Astrocyte (in vitro differentiated cells and primary cell): ENCODE results near the gene APOM. TPM values are rescaled to one million over a fixed set of nuclear protein-coding genes. Genes with fewer than 3 reads are reported as not detected.
A peak's percentile ranks its signal among the peaks of the same experiment; 100 is the strongest.

Experiments used
- DNase-seq: peaks from one replicate; pipeline ENCODE4 v3.0.0-alpha.2; 2010; ENCODE audit warnings: low read depth
- FAIRE-seq: peaks from 2 replicates; lab custom pipeline; 2011; peaks lifted over from hg19 to GRCh38; lab: Jason Lieb, UNC
- H2AFZ ChIP-seq: 2 replicates; pipeline ENCODE4 v1.6.0; 2012; ENCODE audit warnings: low read depth, low read length, inconsistent platforms
- H3K27ac ChIP-seq: 2 replicates; pipeline ENCODE4 v1.5.1; 2011; ENCODE audit warnings: low read depth, low read length, inconsistent platforms
- H3K27me3 ChIP-seq: 2 replicates; pipeline ENCODE4 v1.6.0; 2011; ENCODE audit warnings: low read length, inconsistent platforms; ENCODE audit not compliant: insufficient read depth
- H3K36me3 ChIP-seq: 2 replicates; pipeline ENCODE4 v1.5.1; 2011; ENCODE audit warnings: low read length, inconsistent platforms; ENCODE audit not compliant: insufficient read depth
- H3K4me1 ChIP-seq: 2 replicates; pipeline ENCODE4 v1.5.1; 2011; ENCODE audit warnings: low read length, inconsistent platforms; ENCODE audit not compliant: insufficient read depth
- H3K4me2 ChIP-seq: 2 replicates; pipeline ENCODE4 v1.6.0; 2012; ENCODE audit warnings: low read length, inconsistent platforms
- H3K4me3 ChIP-seq: 2 replicates; pipeline ENCODE4 v1.5.1; 2011; ENCODE audit warnings: low read depth, mild to moderate bottlenecking, low read length, inconsistent platforms; ENCODE audit not compliant: insufficient read depth
- H3K79me2 ChIP-seq: 2 replicates; pipeline ENCODE4 v1.6.0; 2012; ENCODE audit warnings: mild to moderate bottlenecking, low read length, inconsistent platforms; ENCODE audit not compliant: insufficient read depth
- H3K9ac ChIP-seq: 2 replicates; pipeline ENCODE4 v1.6.0; 2012; ENCODE audit warnings: mild to moderate bottlenecking, low read length, inconsistent platforms
- H3K9me3 ChIP-seq: 2 replicates; pipeline ENCODE4 v1.5.1; 2012; ENCODE audit warnings: low read depth, mild to moderate bottlenecking, low read length, inconsistent platforms; ENCODE audit not compliant: insufficient read depth
- H4K20me1 ChIP-seq: 2 replicates; pipeline ENCODE4 v1.6.0; 2012; ENCODE audit warnings: low read length, inconsistent platforms; ENCODE audit not compliant: insufficient read depth
- H3K27ac Mint-ChIP-seq: one replicate; pipeline ENCODE4 v1.8.0; 2021; ENCODE audit warnings: mild to moderate bottlenecking, mixed read lengths; ENCODE audit not compliant: unreplicated experiment
- H3K27me3 Mint-ChIP-seq: one replicate; pipeline ENCODE4 v1.8.0; 2021; ENCODE audit warnings: low read depth, mixed read lengths; ENCODE audit not compliant: unreplicated experiment
- H3K36me3 Mint-ChIP-seq: one replicate; pipeline ENCODE4 v1.8.0; 2021; ENCODE audit warnings: low read depth, mixed read lengths; ENCODE audit not compliant: unreplicated experiment
- H3K4me1 Mint-ChIP-seq: one replicate; pipeline ENCODE4 v1.8.0; 2021; ENCODE audit warnings: low read depth, mixed read lengths; ENCODE audit not compliant: unreplicated experiment
- H3K4me3 Mint-ChIP-seq: one replicate; pipeline ENCODE4 v1.8.0; 2021; ENCODE audit warnings: mild to moderate bottlenecking, moderate library complexity, mixed read lengths; ENCODE audit not compliant: unreplicated experiment
- H3K9me3 Mint-ChIP-seq: one replicate; pipeline ENCODE4 v1.8.0; 2021; ENCODE audit warnings: mild to moderate bottlenecking, mixed read lengths; ENCODE audit not compliant: unreplicated experiment
- CTCF ChIP-seq: IDR thresholded peaks from 2 replicates; pipeline ENCODE4 v1.5.1; 2011; ENCODE audit warnings: low read depth, mild to moderate bottlenecking, inconsistent platforms, low read length, moderate library complexity; ENCODE audit not compliant: insufficient read depth
- EZH2 ChIP-seq: IDR thresholded peaks from 2 replicates; pipeline ENCODE4 v1.6.1; 2012; ENCODE audit warnings: mild to moderate bottlenecking, low read length, inconsistent platforms; ENCODE audit not compliant: insufficient read depth
- total RNA-seq: library from RNA; stranded (reverse); gene quantifications from 2 replicates; pipeline ENCODE4 v1.2.1, GENCODE V29; 2021

Gene APOM
- total RNA-seq, 1 donor from 2014 or later: 0.89 TPM

GRCh38 chr6:31643818-31644454, 11.8 kb upstream of the APOM start:
- no peak for FAIRE-seq

GRCh38 chr6:31645325-31645724, 10.4 kb upstream of the APOM start:
- peaks cover 21% of the 10 kb centered on the region for H3K36me3 Mint-ChIP-seq
- peaks cover 23% of the 10 kb centered on the region for H4K20me1 ChIP-seq
- H3K4me2 ChIP-seq: no peak overlapping the region
- H3K27me3 Mint-ChIP-seq: no peaks in the 10 kb centered on the region
- H3K4me1 Mint-ChIP-seq: peaks cover 4% of the 10 kb centered on the region
- H3K27me3 ChIP-seq: no peaks in the 10 kb centered on the region
- no peak overlapping the region for H3K4me3 ChIP-seq
- H3K4me1 ChIP-seq: no peaks in the 10 kb centered on the region
- no peaks in the 10 kb centered on the region for H3K9me3 Mint-ChIP-seq
- H2AFZ ChIP-seq: no peak overlapping the region
- H3K27ac ChIP-seq: no peak overlapping the region
- TF ChIP-seq EZH2: no peak
- no peak overlapping the region for H3K4me3 Mint-ChIP-seq
- no peak overlapping the region for H3K9ac ChIP-seq
- no peak for FAIRE-seq
- H3K9me3 ChIP-seq: no peaks in the 10 kb centered on the region
- peaks cover 54% of the 10 kb centered on the region for H3K36me3 ChIP-seq
- no peak overlapping the region for H3K27ac Mint-ChIP-seq
- peaks cover 20% of the 10 kb centered on the region for H3K79me2 ChIP-seq
- DNase-seq: no peak

More at GRCh38 chr6:31643818-31644454, 11.8 kb upstream of the APOM start:
- H3K4me1 Mint-ChIP-seq: no peaks in the 10 kb centered on the region
- H3K9ac ChIP-seq: no peak overlapping the region
- DNase-seq: no peak
- no peak overlapping the region for H3K4me3 Mint-ChIP-seq
- H3K4me1 ChIP-seq: peaks cover 12% of the 10 kb centered on the region
- peaks cover 55% of the 10 kb centered on the region for H3K36me3 ChIP-seq
- peaks cover 29% of the 10 kb centered on the region for H4K20me1 ChIP-seq
- peaks cover 26% of the 10 kb centered on the region for H3K36me3 Mint-ChIP-seq
- no peak overlapping the region for H2AFZ ChIP-seq
- no peaks in the 10 kb centered on the region for H3K9me3 Mint-ChIP-seq
- TF ChIP-seq CTCF (no peak), EZH2 (no peak)
- H3K27me3 ChIP-seq: no peaks in the 10 kb centered on the region
- no peak overlapping the region for H3K27ac ChIP-seq
- H3K27ac Mint-ChIP-seq: no peak overlapping the region
- no peak overlapping the region for H3K4me2 ChIP-seq
- no peaks in the 10 kb centered on the region for H3K9me3 ChIP-seq
- H3K27me3 Mint-ChIP-seq: no peaks in the 10 kb centered on the region
- H3K4me3 ChIP-seq: no peak overlapping the region
- peaks cover 6% of the 10 kb centered on the region for H3K79me2 ChIP-seq

GRCh38 chr6:31651602-31652191, 4.0 kb upstream of the APOM start:
- DNase-seq (peak; percentile 69), FAIRE-seq (no peak)
- Histone ChIP-seq H3K27me3 (no peaks in the 10 kb centered on the region), H3K9ac (peak overlapping the region; percentile 88), H2AFZ (peak overlapping the region; percentile 72), H3K79me2 (peaks cover 56% of the 10 kb centered on the region), H3K4me1 (peaks cover 22% of the 10 kb centered on the region), H3K9me3 (no peaks in the 10 kb centered on the region), H4K20me1 (peaks cover 12% of the 10 kb centered on the region), H3K27ac (peak overlapping the region; percentile 96), H3K4me2 (peak overlapping the region; percentile 90), H3K36me3 (peaks cover 16% of the 10 kb centered on the region), H3K4me3 (peak overlapping the region; percentile 87)
- Mint-ChIP-seq H3K4me1 (peaks cover 11% of the 10 kb centered on the region), H3K27ac (peak overlapping the region; percentile 99), H3K36me3 (peaks cover 22% of the 10 kb centered on the region), H3K4me3 (peak overlapping the region; percentile 98), H3K9me3 (no peaks in the 10 kb centered on the region), H3K27me3 (no peaks in the 10 kb centered on the region)
- TF ChIP-seq CTCF (no peak), EZH2 (no peak)
